ENCODE data around the gene MAGI2. TPM values are rescaled to one million over a fixed set of nuclear protein-coding genes. Genes with fewer than 3 reads are reported as not detected.

The MAGI2 gene
- total and polyA plus RNA-seq, 2 donors (not counting 3 experiments of a cell fraction or from before 2014, with no cell fraction given): 0.28 to 6.0 TPM

DNA sequence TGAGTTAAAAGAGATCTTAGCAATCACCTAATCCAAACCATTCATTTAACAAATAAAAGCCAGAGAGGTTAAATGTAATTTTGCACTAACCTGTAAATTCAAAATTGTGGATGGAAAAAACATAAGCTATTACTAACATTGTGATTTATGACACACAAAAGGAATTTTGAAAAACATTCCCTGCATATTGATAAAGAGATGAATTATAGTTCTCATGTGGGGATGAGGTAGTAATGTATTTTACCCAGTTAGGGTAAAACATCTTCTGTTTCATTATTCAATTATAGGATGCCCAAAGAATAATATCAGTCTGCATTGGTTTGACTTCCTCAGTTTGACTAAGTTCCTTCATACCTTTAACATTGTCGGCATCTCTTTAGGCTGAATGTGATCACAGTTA is 1093.6 kb downstream of the MAGI2 start:
- Histone ChIP-seq H3K4me3 (replicated peaks in 1 of 3; ENCODE audit: insufficient read depth in 1 of 3, low read depth in 1 of 3, low read length in 3 of 3) (no peak overlapping the region), H3K79me2 (ENCODE audit: control insufficient read depth, insufficient read depth, low read length) (no peaks in the 10 kb centered on the region), H3K27me3 (ENCODE audit: control insufficient read depth in 2 of 2, insufficient read depth in 2 of 2, low read length in 2 of 2) (no peaks in the 10 kb centered on the region), H2AFZ (ENCODE audit: low read depth, low read length) (no peak overlapping the region), H3K36me3 (ENCODE audit: control insufficient read depth in 2 of 2, extremely low read depth in 1 of 2, insufficient read depth in 2 of 2, low read length in 2 of 2) (no peaks in the 10 kb centered on the region), H3K4me1 (ENCODE audit: control insufficient read depth, extremely low read depth, insufficient read depth, low read length) (no peaks in the 10 kb centered on the region), H4K20me1 (replicated peaks; ENCODE audit: control insufficient read depth, extremely low read depth, insufficient read depth, low read length) (no peaks in the 10 kb centered on the region), H3K9me3 (replicated peaks; ENCODE audit: control insufficient read depth, insufficient read depth, low read length) (no peaks in the 10 kb centered on the region), H3K9ac (replicated peaks; ENCODE audit: extremely low read depth, insufficient read depth, low read length) (no peak overlapping the region), H3K27ac (ENCODE audit: insufficient read depth, low read depth, low read length) (no peak overlapping the region), H3K9me1 (replicated peaks; ENCODE audit: control insufficient read depth, extremely low read depth, insufficient read depth, low read length) (no peaks in the 10 kb centered on the region), H3K4me2 (ENCODE audit: insufficient read depth, low read length) (no peak overlapping the region)
- dilution Hi-C loops (cut with MboI; ENCODE audit: extremely low pct_ligation_motif_present, low sequenced_read_pairs) (no loop called here), intact Hi-C loops (cut with micrococcal nuclease) (no loop called here)
- ChIA-PET CTCF (interaction anchor here (1.1 kb wide), 1 partner anchor 9 kb away, joined by 4 read pairs; no protein-coding TSS in a partner anchor), POLR2A (no interaction called here)
- TF ChIP-seq JUN (IDR thresholded peaks at IDR 0.05; ENCODE audit: borderline replicate concordance, insufficient read depth, insufficient read length, low read depth) (no peak), POLR2AphosphoS5 (IDR thresholded peaks at IDR 0.05; ENCODE audit: insufficient read depth, low read depth, low read length) (no peak), POLR2A (IDR thresholded peaks at IDR 0.05; ENCODE audit: low read depth, low read length) (no peak), MYC (IDR thresholded peaks at IDR 0.05; ENCODE audit: low read depth, low read length) (no peak), EZH2 (IDR thresholded peaks at IDR 0.05; ENCODE audit: borderline replicate concordance, low read depth, low read length, severe bottlenecking) (no peak), FOS (IDR thresholded peaks at IDR 0.05; ENCODE audit: borderline replicate concordance, insufficient read depth, low read length) (no peak), GATA2 (IDR thresholded peaks at IDR 0.05; ENCODE audit: insufficient read depth, insufficient read length, low read depth, low read length) (no peak)
- TF ChIP-seq, protein P1, sequence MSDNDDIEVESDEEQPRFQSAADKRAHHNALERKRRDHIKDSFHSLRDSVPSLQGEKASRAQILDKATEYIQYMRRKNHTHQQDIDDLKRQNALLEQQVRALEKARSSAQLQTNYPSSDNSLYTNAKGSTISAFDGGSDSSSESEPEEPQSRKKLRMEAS (IDR thresholded peaks at IDR 0.05; ENCODE audit: insufficient read depth, insufficient read length): no peak
- TF ChIP-seq, protein P2, sequence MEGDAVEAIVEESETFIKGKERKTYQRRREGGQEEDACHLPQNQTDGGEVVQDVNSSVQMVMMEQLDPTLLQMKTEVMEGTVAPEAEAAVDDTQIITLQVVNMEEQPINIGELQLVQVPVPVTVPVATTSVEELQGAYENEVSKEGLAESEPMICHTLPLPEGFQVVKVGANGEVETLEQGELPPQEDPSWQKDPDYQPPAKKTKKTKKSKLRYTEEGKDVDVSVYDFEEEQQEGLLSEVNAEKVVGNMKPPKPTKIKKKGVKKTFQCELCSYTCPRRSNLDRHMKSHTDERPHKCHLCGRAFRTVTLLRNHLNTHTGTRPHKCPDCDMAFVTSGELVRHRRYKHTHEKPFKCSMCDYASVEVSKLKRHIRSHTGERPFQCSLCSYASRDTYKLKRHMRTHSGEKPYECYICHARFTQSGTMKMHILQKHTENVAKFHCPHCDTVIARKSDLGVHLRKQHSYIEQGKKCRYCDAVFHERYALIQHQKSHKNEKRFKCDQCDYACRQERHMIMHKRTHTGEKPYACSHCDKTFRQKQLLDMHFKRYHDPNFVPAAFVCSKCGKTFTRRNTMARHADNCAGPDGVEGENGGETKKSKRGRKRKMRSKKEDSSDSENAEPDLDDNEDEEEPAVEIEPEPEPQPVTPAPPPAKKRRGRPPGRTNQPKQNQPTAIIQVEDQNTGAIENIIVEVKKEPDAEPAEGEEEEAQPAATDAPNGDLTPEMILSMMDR (IDR thresholded peaks at IDR 0.05; ENCODE audit: extremely low read depth in 1 of 2, insufficient read depth in 1 of 2, low read depth in 1 of 2, low read length in 2 of 2): no peak
- BruUV-seq (replicated peaks): no TSS peak
- DNase-seq (ENCODE audit: low read depth, low spot score) (no peak), FAIRE-seq (no peak)
